ENCODE results near the gene ABR. TPM values are rescaled to one million over a fixed set of nuclear protein-coding genes. Genes with fewer than 3 reads are reported as not detected.
A peak's percentile ranks its signal among the peaks of the same experiment; 100 is the strongest.
"Not testable (repeated sequence)": the region's sequence is repeated elsewhere in the genome, so short reads cannot be mapped to it uniquely, and the experiment has no call there.

ABR gene
- total RNA-seq, 2 donors from 2014 or later = 243 to 326 TPM

DNA sequence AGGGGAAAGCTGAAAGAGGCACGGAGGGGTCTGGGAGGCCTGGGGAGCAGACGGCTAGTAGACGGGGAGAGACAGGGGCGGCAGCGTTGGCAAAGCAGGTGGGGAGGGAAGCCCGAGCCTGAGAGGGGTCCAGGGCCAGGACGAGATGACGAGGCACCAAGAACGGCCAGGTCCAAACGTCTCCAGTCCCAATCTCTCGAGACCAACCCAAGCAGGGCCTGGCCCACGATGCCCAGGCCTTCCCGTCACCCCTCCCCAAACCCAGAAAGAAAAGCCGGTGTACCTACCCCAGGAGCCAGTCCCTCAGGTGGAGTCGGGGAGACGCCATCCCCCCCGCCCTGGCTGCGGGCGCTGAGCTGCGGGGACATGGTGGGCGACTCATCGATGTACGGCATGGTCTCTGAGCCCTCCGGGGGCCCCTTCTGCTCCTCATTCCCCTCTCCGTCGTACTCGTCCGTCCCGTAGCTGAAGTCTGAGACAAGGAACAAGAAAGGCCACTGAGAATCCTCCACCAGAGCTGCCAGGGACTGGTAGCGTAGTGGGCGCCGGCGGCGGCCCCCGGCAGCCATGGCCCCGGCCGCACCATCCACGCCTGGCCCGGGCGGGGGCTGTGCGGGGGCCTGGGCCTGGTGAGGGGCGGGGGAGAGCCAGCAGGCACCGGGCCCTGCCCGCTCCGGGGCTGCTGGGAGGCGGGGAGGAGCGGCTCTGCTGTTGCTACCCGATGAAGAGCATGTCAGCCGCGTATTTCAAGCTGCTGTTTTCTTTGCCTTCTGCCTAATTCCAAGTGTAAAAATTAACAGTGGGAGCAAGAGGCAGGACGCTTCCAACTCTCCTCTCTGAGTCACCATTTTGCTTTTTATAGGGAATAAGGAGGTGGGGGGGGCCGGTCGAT lies 54.6 kb downstream of the ABR start:
- TF ChIP-seq, protein P1, sequence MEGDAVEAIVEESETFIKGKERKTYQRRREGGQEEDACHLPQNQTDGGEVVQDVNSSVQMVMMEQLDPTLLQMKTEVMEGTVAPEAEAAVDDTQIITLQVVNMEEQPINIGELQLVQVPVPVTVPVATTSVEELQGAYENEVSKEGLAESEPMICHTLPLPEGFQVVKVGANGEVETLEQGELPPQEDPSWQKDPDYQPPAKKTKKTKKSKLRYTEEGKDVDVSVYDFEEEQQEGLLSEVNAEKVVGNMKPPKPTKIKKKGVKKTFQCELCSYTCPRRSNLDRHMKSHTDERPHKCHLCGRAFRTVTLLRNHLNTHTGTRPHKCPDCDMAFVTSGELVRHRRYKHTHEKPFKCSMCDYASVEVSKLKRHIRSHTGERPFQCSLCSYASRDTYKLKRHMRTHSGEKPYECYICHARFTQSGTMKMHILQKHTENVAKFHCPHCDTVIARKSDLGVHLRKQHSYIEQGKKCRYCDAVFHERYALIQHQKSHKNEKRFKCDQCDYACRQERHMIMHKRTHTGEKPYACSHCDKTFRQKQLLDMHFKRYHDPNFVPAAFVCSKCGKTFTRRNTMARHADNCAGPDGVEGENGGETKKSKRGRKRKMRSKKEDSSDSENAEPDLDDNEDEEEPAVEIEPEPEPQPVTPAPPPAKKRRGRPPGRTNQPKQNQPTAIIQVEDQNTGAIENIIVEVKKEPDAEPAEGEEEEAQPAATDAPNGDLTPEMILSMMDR (IDR thresholded peaks at IDR 0.05) = no peak
- H3K9ac ChIP-seq (ENCODE audit: low read depth in 2 of 2, low read length in 2 of 2) = no peak overlapping the region
- intact Hi-C loops (cut with DNase I) = loop anchor here (5.0 kb wide), 1 partner anchor 62 kb away; no protein-coding TSS in a partner anchor
- H3K9me3 ChIP-seq = no peaks in the 10 kb centered on the region
- no peaks in the 10 kb centered on the region for H3K27me3 ChIP-seq
- no peak overlapping the region for H3K27ac ChIP-seq
- no peak for DNase-seq
- no peak overlapping the region for H3K4me3 ChIP-seq
- peaks cover 19% of the 10 kb centered on the region for H3K4me1 ChIP-seq
- no peaks in the 10 kb centered on the region for H3K36me3 ChIP-seq

GRCh38 chr17:1123921-1124715 lies 55.7 kb downstream of the ABR start:
- TF ChIP-seq, protein P1 (IDR thresholded peaks at IDR 0.05) = no peak
- H3K4me3 ChIP-seq = no peak overlapping the region
- no peaks in the 10 kb centered on the region for H3K9me3 ChIP-seq
- DNase-seq = no peak
- peak overlapping the region in 1 of 2 donors; percentile 77 for H3K9ac ChIP-seq (ENCODE audit: low read depth in 2 of 2, low read length in 2 of 2)
- H3K36me3 ChIP-seq = no peaks in the 10 kb centered on the region
- peaks cover 19% of the 10 kb centered on the region for H3K4me1 ChIP-seq
- H3K27me3 ChIP-seq = no peaks in the 10 kb centered on the region
- no peak overlapping the region for H3K27ac ChIP-seq
- intact Hi-C loops (cut with DNase I) = loop anchor here (5.0 kb wide), 1 partner anchor 63 kb away; no protein-coding TSS in a partner anchor

DNA sequence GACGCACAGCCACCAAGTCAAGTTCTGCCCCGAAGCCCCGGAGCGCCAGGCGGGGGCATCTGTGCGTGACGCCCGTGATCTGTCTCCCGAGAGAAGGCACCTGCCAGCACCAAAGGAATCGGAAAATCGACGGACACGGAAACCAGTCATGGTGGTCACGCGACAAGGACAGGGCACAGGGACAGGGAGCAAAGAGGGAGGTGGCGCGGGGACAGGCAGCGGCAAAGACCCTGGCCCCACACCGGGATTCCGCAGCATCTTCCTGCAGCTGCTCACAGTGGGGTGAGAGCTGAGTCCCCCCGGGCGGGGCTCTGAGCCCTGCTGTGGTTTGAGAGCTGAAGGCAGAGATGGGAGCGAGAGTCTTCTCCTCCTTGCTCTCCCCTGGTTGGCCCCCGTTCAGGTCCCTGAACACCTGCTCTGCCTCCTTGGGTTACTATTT lies 56.4 kb downstream of the ABR start:
- no peak for DNase-seq
- peaks cover 19% of the 10 kb centered on the region for H3K4me1 ChIP-seq
- intact Hi-C loops (cut with DNase I) = loop anchor here (5.0 kb wide), 1 partner anchor 64 kb away; no protein-coding TSS in a partner anchor
- H3K4me3 ChIP-seq = no peak overlapping the region
- TF ChIP-seq, protein P1 (IDR thresholded peaks at IDR 0.05) = no peak
- peak overlapping the region; percentile 80 for H3K27ac ChIP-seq
- H3K9ac ChIP-seq (ENCODE audit: low read depth in 2 of 2, low read length in 2 of 2) = peak overlapping the region; percentile 43 to 77
- no peaks in the 10 kb centered on the region for H3K27me3 ChIP-seq
- no peaks in the 10 kb centered on the region for H3K36me3 ChIP-seq
- H3K9me3 ChIP-seq = no peaks in the 10 kb centered on the region

DNA sequence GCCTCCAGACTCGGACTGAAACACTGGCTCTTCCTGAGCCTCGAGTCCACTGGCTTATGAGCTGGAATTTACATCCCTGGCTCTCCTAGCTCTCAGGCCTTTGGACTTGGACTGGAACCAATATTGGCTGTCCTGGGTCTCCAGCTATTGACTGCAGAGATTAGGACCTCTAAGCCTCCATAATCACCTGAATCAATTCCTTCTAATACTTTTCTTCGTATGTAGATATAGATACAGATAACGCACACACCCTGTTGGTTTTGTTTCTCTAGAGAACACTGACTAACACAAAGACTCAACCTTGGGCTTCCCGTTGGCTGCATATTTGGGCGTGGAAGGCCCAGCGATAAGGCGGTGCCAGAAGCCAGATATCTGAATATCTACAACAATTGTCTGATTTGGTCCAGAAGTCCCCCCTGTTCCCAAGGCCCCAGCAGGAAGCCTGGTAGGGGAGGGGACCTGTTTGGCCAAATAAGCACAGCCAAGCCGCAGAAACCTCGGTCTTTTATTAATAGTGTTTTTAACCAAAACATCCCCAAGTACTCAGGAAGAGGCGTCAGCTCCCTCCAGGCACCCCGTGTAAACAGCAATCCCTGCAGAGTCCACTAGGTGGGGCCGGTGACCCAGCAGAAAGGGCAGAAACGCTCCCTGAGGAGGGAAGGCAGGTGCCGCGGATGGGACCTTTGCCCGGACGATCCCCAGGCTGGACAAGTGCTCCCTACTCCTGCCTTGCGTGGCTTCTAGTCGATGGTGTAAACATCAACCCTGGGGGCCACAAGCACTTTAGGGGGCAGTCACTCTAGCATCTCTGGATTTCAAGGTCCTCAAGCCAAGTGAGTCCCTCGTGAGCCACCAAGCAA lies 57.0 kb downstream of the ABR start:
- DNase-seq = peak; percentile 97
- Histone ChIP-seq H3K4me3 (no peak overlapping the region), H3K27ac (peak overlapping the region; percentile 80), H3K9ac (ENCODE audit: low read depth in 2 of 2, low read length in 2 of 2) (peak overlapping the region; percentile 43 to 77), H3K4me1 (peaks cover 19% of the 10 kb centered on the region), H3K9me3 (no peaks in the 10 kb centered on the region), H3K36me3 (no peaks in the 10 kb centered on the region), H3K27me3 (no peaks in the 10 kb centered on the region)
- intact Hi-C loops (cut with DNase I) = loop anchor here (5.0 kb wide), 1 partner anchor 65 kb away; no protein-coding TSS in a partner anchor
- TF ChIP-seq, protein P1 (IDR thresholded peaks at IDR 0.05) = peak; percentile 90

- intact Hi-C loops (cut with DNase I) = loop anchor here (5.0 kb wide), 1 partner anchor 66 kb away; no protein-coding TSS in a partner anchor
- not testable (repeated sequence) for H3K27me3 ChIP-seq, H3K36me3 ChIP-seq, H3K27ac ChIP-seq, H3K4me3 ChIP-seq, H3K9me3 ChIP-seq, DNase-seq
- Histone ChIP-seq H3K4me1 (peaks cover 19% of the 10 kb centered on the region), H3K9ac (ENCODE audit: low read depth in 2 of 2, low read length in 2 of 2) (peak overlapping the region in 1 of 2 donors; percentile 32)
These were observed 58.4 kb downstream of the ABR start for GRCh38 chr17:1121442-1121817.

Measured in colonic mucosa (tissue), 4 donors.